Keratinocyte (primary cell): ENCODE data around the gene CFAP70.

Experiments
- EZH2 ChIP-seq: IDR thresholded peaks from one replicate; pipeline ENCODE4 v1.6.1; 2012; ENCODE audit warnings: inconsistent platforms, mild to moderate bottlenecking, low read length, moderate library complexity
- TF ChIP-seq, protein P1 (sequence below), 3 experiments: IDR thresholded peaks in 1 of 3; conservative IDR thresholded peaks in 1 of 3; optimal IDR thresholded peaks in 1 of 3; 2 replicates in 2 of 3; 3 replicates in 1 of 3; pipeline versions ENCODE3 to v1.5.1; 2011; ENCODE audit warnings: low read length in 3 of 3, mild to moderate bottlenecking in 3 of 3, moderate library complexity in 2 of 3, control low read depth in 1 of 3, inconsistent platforms in 1 of 3; ENCODE audit not compliant: insufficient read depth in 2 of 3; ENCODE audit errors: extremely low read depth in 1 of 3

DNA sequence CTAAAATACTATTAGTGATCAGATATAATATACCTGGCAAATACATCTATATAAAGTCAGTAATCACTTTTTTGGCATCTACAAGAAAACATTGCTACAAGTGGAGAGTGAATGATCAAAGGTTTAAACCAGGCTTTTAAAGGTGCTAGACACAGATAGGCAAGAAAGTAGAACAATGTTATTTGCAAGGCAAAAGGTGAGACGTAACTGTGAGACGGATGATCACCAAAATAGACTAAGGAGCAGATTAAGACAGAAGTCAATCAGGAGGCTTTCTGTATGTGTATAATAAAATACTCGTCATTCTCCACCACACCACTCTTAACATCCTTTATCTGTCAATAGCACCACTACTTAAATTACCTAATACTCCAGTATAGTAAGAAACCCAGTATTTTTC is 46.9 kb upstream of the CFAP70 start:
- TF ChIP-seq, protein P1, sequence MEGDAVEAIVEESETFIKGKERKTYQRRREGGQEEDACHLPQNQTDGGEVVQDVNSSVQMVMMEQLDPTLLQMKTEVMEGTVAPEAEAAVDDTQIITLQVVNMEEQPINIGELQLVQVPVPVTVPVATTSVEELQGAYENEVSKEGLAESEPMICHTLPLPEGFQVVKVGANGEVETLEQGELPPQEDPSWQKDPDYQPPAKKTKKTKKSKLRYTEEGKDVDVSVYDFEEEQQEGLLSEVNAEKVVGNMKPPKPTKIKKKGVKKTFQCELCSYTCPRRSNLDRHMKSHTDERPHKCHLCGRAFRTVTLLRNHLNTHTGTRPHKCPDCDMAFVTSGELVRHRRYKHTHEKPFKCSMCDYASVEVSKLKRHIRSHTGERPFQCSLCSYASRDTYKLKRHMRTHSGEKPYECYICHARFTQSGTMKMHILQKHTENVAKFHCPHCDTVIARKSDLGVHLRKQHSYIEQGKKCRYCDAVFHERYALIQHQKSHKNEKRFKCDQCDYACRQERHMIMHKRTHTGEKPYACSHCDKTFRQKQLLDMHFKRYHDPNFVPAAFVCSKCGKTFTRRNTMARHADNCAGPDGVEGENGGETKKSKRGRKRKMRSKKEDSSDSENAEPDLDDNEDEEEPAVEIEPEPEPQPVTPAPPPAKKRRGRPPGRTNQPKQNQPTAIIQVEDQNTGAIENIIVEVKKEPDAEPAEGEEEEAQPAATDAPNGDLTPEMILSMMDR (optimal IDR thresholded peaks at IDR 0.05 in 1 of 3, IDR thresholded peaks at IDR 0.05 in 1 of 3, conservative IDR thresholded peaks at IDR 0.05 in 1 of 3; ENCODE audit: extremely low read depth in 1 of 3, insufficient read depth in 2 of 3, low read length in 3 of 3): no peak
- TF ChIP-seq EZH2: no peak
